Activated naive CD8-positive, alpha-beta T cell treated with anti-CD3 and anti-CD28 coated beads, Interleukin-2, amount 10 ng/mL, durations not matched to agents 7 days and 5 days (primary cell): ENCODE results near the gene ZDHHC12. TPM values are rescaled to one million over a fixed set of nuclear protein-coding genes. Genes with fewer than 3 reads are reported as not detected.

Source experiments
- ATAC-seq: fragments of 150-1000 bp; cut with Tn5 transposase; one replicate; pipeline ENCODE4 v1.10.0; 2021; ENCODE audit warnings: low read depth, moderate library complexity
- POLR2A ChIA-PET: fragments of 350-600 bp; sonication (Branson Sonifier 250); formaldehyde crosslinking; loops from one replicate; lab custom pipeline; 2021; ENCODE audit warnings: antibody characterized with exemption; lab: Charles Lee
- DNase-seq: peaks from one replicate; pipeline ENCODE4 v3.0.0; 2021
- H3K27ac Mint-ChIP-seq: one replicate; pipeline ENCODE4 v1.8.0; 2022; ENCODE audit warnings: mild to moderate bottlenecking, mixed read lengths
- H3K27me3 Mint-ChIP-seq: one replicate; pipeline ENCODE4 v1.8.0; 2022; ENCODE audit warnings: mild to moderate bottlenecking, moderate library complexity, mixed read lengths
- H3K36me3 Mint-ChIP-seq: one replicate; pipeline ENCODE4 v1.8.0; 2021; ENCODE audit warnings: mild to moderate bottlenecking, mixed read lengths
- H3K4me1 Mint-ChIP-seq: one replicate; pipeline ENCODE4 v1.8.0; 2021; ENCODE audit warnings: mixed read lengths
- H3K4me3 Mint-ChIP-seq: one replicate; pipeline ENCODE4 v1.8.0; 2022; ENCODE audit warnings: mild to moderate bottlenecking, moderate library complexity, mixed read lengths
- H3K9me3 Mint-ChIP-seq: one replicate; pipeline ENCODE4 v1.8.0; 2021; ENCODE audit warnings: mixed read lengths
- total RNA-seq, 2 experiments: library from RNA; stranded (reverse); gene quantifications; one replicate each; pipeline ENCODE4 v1.2.3, GENCODE V29; 2021

The ZDHHC12 gene
- total RNA-seq, 2 experiments from 2014 or later, result 64.1 to 68.9 TPM

DNA sequence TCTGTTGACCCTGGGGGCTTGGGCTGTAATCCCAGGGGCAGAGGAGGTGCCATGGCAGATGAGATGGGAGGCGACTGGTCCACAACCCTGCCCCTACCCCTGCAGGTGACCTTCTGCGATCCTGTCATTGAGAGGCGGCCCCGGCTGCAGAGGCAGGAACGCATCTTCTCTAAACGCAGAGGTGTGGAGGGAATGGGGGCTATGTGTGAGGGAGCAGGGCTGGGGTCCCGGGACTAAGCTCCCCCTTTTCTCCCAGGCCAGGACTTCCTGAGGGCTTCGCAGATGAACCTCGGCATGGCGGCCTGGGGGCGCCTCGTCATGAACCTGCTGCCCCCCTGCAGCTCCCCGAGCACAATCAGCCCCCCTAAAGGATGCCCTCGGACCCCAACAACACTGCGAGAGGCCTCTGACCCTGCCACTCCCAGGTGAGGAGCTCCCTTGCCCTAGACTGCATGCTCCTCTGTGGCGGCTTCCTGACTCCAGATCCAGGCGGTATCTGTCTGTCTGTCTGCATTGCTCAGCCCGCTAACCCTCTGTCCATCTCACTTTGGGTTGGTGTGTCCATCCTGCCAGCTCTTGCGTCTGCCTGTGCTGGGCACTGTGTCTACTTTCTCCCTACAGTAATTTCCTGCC, 9.9 kb downstream of the ZDHHC12 start:
- H3K27ac Mint-ChIP-seq, result no peak overlapping the region
- POLR2A ChIA-PET, result interaction anchor here (0.6 kb wide), 1 partner anchor 235 kb away, joined by 3 read pairs; no protein-coding TSS in a partner anchor
- no peak overlapping the region for H3K4me3 Mint-ChIP-seq
- H3K9me3 Mint-ChIP-seq, result no peaks in the 10 kb centered on the region
- ATAC-seq (no peak), DNase-seq (peak; percentile 16)
- H3K36me3 Mint-ChIP-seq, result peaks cover 3% of the 10 kb centered on the region
- no peaks in the 10 kb centered on the region for H3K4me1 Mint-ChIP-seq
- H3K27me3 Mint-ChIP-seq, result no peaks in the 10 kb centered on the region

DNA sequence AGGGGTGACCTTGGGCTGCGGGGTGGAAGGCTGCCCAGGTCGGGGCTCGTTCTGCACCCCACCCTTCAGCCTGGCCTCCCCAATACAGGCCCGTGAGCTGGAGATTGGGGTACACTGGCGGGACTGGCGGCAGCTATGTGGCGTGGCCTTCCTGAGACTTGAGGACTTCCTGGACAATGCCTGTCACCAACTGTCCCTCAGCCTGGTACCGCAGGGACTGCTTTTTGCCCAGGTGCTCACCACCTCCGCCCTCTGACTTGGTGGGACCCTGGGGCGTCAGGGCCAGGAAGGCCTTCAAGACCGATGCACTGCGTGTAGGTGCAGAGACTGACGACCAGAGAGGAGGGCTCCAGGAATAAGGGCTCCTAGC, 10.5 kb downstream of the ZDHHC12 start:
- no peaks in the 10 kb centered on the region for H3K27me3 Mint-ChIP-seq
- no peaks in the 10 kb centered on the region for H3K4me1 Mint-ChIP-seq
- DNase-seq (peak; percentile 21), ATAC-seq (no peak)
- H3K4me3 Mint-ChIP-seq, result no peak overlapping the region
- no peaks in the 10 kb centered on the region for H3K9me3 Mint-ChIP-seq
- peaks cover 3% of the 10 kb centered on the region for H3K36me3 Mint-ChIP-seq
- H3K27ac Mint-ChIP-seq, result no peak overlapping the region
- POLR2A ChIA-PET, result no interaction called here

DNA sequence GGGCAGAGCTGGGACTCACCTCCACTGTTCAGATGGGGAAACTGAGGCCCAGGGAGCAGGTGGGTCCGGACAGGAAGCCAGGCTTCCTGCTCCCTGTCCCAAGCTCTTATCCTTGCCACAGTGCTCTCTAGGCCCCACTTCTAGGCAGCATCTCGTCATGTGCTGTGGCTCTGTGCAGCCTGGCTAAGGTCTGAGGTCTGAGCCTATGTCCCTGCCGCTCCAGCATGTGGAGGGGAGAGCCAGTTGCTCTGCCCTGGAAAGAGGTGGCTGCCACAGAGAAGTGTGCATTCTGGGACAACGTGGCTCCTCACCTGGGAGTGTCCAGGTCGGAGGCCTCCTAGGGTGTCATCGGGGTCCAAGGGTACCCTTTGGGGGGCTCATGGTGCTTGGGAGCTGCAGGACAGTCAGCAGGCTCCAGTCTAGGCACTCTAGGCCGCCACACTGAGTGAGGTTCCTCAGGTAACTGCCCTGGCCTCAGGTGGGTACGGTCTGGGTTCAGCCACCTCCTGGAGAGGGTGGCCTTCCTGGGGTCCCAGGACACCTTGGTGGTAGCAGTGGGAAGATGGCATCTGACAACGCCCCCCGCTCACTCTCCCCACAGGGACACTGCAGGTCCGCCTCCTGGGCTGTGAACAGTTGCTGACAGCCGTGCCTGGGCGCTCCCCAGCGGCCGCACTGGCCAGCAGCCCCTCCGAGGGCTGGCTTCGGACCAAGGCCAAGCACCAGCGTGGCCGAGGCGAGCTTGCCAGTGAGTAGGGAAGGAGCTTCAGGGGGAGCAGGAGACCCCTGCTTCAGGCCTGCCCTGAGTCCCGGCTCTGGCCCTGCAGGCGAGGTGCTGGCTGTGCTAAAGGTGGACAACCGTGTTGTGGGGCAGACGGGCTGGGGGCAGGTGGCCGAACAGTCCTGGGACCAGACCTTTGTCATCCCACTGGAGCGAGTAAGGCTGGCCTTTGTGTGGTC, 11.2 kb downstream of the ZDHHC12 start:
- no peak for ATAC-seq
- no peaks in the 10 kb centered on the region for H3K27me3 Mint-ChIP-seq
- POLR2A ChIA-PET, result interaction anchor here (1.7 kb wide), 1 partner anchor 11 kb away, joined by 6 read pairs; the partner anchor contains the start of gene ZDHHC12

DNA sequence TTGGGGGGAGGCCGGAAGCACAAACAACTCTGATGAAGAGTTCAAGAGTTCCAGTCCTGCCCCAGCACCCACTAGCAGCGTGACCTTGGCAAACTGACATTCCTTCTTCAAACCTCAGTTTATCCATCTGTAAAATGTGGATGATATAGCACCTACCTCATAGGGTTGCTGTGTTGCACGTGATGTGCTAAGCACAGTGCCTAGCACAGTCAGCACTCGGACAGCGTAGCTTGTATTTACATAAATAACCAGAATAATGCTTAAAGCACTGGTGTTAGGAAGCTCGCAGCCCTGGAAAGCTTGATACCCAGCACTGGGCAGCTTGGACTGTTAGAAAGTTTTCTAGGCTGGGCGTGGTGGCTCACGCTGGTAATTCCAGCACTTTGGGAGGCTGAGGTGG, 16.5 kb downstream of the ZDHHC12 start:
- H3K4me1 Mint-ChIP-seq, result peaks cover 4% of the 10 kb centered on the region
- no peak overlapping the region for H3K27ac Mint-ChIP-seq
- H3K36me3 Mint-ChIP-seq, result no peaks in the 10 kb centered on the region
- H3K4me3 Mint-ChIP-seq, result no peak overlapping the region
- no peak for ATAC-seq
- POLR2A ChIA-PET, result interaction anchor here (2.1 kb wide), 1 partner anchor 10 kb away, joined by 5 read pairs; no protein-coding TSS in a partner anchor
- no peaks in the 10 kb centered on the region for H3K9me3 Mint-ChIP-seq
- DNase-seq, result peak; percentile 8
- H3K27me3 Mint-ChIP-seq, result no peaks in the 10 kb centered on the region

More for the DNA sequence above, 11.2 kb downstream of the ZDHHC12 start:
- DNase-seq, result peak; percentile 29
- Mint-ChIP-seq H3K4me3 (no peak overlapping the region), H3K9me3 (no peaks in the 10 kb centered on the region), H3K4me1 (no peaks in the 10 kb centered on the region), H3K36me3 (no peaks in the 10 kb centered on the region), H3K27ac (no peak overlapping the region)

DNA sequence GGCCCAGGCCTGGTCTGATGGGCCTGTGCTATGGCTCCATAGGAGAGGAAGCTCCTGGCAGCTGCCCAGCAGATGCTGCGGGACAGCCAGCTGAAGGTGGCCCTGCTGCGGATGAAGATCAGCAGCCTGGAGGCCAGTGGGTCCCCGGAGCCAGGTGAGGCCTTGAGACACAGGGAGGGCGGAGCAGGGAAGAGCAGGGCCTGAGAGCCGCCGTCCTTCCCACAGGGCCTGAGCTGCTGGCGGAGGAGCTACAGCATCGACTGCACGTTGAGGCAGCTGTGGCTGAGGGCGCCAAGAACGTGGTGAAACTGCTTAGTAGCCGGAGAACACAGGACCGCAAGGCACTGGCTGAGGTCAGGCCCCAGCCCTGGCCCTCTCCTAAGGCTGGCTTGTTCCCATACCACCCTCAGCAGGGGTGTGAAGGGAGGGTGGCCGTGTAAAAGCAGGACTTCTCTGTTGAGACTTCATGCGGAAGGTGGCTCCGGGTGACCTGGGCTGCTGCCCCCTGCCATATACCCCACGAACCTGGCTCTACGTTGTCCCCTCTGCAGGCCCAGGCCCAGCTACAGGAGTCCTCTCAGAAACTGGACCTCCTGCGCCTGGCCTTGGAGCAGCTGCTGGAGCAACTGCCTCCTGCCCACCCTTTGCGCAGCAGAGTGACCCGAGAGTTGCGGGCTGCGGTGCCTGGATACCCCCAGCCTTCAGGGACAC, 17.1 kb downstream of the ZDHHC12 start:
- no peak for ATAC-seq
- no peaks in the 10 kb centered on the region for H3K9me3 Mint-ChIP-seq
- H3K27ac Mint-ChIP-seq, result no peak overlapping the region
- H3K4me1 Mint-ChIP-seq, result peaks cover 6% of the 10 kb centered on the region
- POLR2A ChIA-PET, result interaction anchor here (2.1 kb wide), 1 partner anchor 9 kb away, joined by 5 read pairs; no protein-coding TSS in a partner anchor
- peak; percentile 26 for DNase-seq
- H3K27me3 Mint-ChIP-seq, result no peaks in the 10 kb centered on the region
- no peak overlapping the region for H3K4me3 Mint-ChIP-seq
- no peaks in the 10 kb centered on the region for H3K36me3 Mint-ChIP-seq

DNA sequence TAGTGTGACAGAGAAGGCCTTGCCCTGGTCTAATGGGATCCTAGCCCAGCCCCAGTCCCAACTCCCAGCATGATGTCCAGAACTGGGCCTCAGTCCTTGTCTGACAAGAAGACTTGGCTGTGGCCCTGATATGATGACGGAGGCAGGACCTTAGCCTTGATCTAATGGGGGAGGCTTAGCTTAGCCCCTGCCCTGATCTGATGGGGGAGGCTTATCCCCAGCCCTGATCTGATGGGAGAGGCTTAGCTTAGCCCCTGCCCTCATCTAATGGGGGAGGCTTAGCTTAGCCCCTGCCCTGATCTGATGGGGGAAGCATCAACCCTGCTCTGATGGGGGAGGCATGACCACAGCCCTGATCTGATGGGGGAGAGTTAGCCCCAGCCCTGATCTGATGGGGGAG, 17.9 kb downstream of the ZDHHC12 start:
- no peak overlapping the region for H3K4me3 Mint-ChIP-seq
- no peak overlapping the region for H3K27ac Mint-ChIP-seq
- no peaks in the 10 kb centered on the region for H3K36me3 Mint-ChIP-seq
- no peak for DNase-seq
- ATAC-seq, result no peak
- H3K9me3 Mint-ChIP-seq, result no peaks in the 10 kb centered on the region
- H3K4me1 Mint-ChIP-seq, result peaks cover 10% of the 10 kb centered on the region
- POLR2A ChIA-PET, result interaction anchor here (0.5 kb wide), 1 partner anchor 269 kb away, joined by 3 read pairs; no protein-coding TSS in a partner anchor
- H3K27me3 Mint-ChIP-seq, result no peaks in the 10 kb centered on the region

DNA sequence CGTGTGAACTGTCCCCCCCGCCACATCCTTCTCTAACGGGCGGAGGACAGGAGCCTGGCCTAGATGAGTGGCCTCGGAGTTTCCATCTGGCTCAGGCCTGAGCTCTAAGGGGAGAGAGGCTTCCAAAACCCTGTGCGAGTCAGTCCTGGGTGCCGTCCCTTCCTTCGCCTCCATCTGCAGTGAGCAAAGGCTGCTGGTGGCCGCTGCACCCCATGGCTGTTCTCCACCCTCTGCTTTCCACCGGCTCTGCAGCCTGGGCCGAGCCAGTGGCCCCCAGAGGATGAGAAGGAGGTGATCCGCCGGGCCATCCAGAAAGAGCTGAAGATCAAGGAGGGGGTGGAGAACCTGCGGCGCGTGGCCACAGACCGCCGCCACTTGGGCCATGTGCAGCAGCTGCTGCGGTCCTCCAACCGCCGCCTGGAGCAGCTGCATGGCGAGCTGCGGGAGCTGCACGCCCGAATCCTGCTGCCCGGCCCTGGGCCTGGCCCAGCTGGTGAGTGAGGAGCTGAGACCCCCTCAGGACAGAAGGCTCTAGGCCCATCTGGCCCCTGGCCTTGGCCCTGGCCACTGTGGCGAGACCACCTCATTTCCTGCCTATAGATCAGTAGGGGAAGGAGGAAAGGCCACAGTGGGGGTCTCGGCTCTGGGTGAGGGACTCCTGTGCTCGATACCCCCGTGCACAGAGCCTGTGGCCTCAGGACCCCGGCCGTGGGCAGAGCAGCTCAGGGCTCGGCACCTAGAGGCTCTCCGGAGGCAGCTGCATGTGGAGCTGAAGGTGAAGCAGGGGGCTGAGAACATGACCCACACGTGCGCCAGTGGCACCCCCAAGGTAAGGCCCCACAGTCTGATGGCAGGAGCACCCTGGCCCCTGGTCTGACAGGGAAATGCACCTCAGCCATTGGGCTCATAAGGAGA, 18.6 kb downstream of the ZDHHC12 start:
- no peaks in the 10 kb centered on the region for H3K9me3 Mint-ChIP-seq
- H3K4me1 Mint-ChIP-seq, result peaks cover 10% of the 10 kb centered on the region
- no peaks in the 10 kb centered on the region for H3K27me3 Mint-ChIP-seq
- no peaks in the 10 kb centered on the region for H3K36me3 Mint-ChIP-seq
- no peak overlapping the region for H3K4me3 Mint-ChIP-seq
- ATAC-seq (no peak), DNase-seq (peak; percentile 30)
- POLR2A ChIA-PET, result interaction anchor here (0.5 to 1.1 kb wide), 2 partner anchors 16 to 270 kb away, joined by 3 read pairs; partner anchors contain the start of gene SET
- H3K27ac Mint-ChIP-seq, result no peak overlapping the region

DNA sequence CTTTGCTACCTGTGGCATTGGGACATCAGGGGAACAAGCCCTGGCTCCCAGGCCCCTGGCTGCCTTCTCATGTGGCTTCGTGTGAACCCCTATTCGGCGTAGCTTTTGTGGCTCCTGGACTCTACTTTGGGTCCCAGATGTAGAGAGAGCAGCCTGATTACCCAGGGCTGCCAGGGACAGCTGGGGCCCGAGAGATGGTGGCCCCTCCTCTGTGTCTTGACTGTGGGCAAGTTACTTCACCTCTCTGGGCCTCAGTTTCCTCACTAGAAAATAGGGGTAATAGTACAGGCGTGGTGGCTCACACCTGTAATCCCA, 19.6 kb downstream of the ZDHHC12 start:
- Mint-ChIP-seq H3K27me3 (no peaks in the 10 kb centered on the region), H3K4me1 (peaks cover 10% of the 10 kb centered on the region), H3K36me3 (no peaks in the 10 kb centered on the region), H3K9me3 (no peaks in the 10 kb centered on the region), H3K27ac (no peak overlapping the region), H3K4me3 (no peak overlapping the region)
- POLR2A ChIA-PET, result interaction anchor here (0.7 to 1.5 kb wide), 4 partner anchors 15 to 114 kb away, joined by 3 to 4 read pairs (median 4); partner anchors contain the start of genes ENDOG, SET and ZDHHC12
- no peak for DNase-seq
- ATAC-seq, result no peak

DNA sequence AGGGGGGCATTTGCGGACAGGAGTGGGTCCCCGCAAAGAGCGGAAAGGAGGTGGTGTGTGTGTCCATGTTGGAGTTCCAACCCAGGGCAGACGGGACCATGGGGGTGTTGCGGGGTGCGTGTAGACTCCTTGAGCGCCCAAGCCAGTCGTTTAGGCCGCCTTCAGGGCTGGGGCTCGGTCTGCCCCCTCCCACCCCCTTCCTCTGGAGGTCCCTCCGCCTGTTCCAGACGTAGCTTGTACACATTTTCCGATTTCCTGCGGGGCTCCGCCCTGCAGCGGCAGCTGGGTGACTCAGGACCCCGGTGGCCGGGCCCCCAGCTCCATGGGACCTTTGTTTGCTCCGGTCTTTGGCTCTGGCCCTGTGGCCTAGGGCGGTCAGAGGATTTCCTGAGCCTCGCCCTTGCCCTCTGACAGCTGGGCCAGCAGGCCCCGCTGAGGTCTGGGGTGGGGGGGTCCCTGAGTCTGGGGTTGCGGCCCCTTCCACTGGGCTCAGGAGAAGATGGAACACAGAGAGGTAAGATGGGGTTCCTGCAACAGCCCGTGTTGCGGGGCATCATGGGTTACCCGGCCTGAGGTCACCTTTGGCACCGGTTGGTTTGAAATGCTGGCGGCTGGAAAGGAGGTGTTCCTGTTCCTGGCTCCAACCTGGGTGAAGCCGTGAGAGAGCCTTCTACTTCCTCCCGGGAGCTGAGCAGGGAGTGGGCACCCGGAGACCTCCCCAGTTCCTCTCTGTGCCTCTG, 20.1 kb downstream of the ZDHHC12 start:
- no peaks in the 10 kb centered on the region for H3K27me3 Mint-ChIP-seq
- DNase-seq (peak; percentile 30), ATAC-seq (no peak)
- H3K36me3 Mint-ChIP-seq, result no peaks in the 10 kb centered on the region
- no peaks in the 10 kb centered on the region for H3K9me3 Mint-ChIP-seq
- peak overlapping the region; percentile 48 for H3K27ac Mint-ChIP-seq
- peak overlapping the region; percentile 92 for H3K4me3 Mint-ChIP-seq
- peaks cover 10% of the 10 kb centered on the region for H3K4me1 Mint-ChIP-seq
- POLR2A ChIA-PET, result interaction anchor here (0.7 to 1.5 kb wide), 5 partner anchors 14 to 115 kb away, joined by 3 to 4 read pairs (median 4); partner anchors contain the start of genes ENDOG, SET and ZDHHC12

DNA sequence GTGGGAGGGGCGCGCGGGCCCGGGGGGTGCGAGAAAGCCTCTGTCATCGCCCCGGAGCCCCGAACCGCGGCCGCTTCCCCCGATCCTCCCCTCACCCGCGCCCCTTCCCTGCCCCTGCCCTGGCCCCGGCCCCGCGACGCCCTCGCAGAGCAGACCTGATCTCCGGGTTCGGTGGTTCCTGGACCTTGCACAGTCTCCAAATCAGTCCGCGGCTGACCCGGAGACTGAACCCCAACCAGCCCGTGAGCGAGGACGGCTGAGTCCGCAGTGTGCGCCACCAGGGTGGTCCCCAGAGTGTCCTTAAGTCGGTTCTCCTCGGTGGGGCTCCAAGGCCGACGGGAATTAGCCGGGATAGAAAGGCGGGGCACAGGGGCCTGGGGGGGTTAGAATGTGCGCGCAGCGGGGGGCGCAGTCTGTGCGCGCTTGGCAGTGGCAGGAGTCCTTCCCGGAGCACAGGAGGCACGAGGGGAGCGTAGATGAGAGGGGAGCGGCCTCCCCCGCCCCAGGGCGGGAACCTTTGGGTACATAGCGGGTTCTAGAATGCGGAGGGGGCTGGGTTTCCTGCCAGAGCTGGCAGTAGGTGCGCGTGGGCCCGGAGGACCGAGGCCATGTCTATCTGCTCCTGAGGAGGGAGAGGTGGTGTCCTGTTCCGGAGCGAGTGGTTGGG, 20.8 kb downstream of the ZDHHC12 start:
- Mint-ChIP-seq H3K27ac (peak overlapping the region; percentile 48), H3K9me3 (no peaks in the 10 kb centered on the region), H3K36me3 (no peaks in the 10 kb centered on the region), H3K27me3 (no peaks in the 10 kb centered on the region), H3K4me3 (peak overlapping the region; percentile 92), H3K4me1 (peaks cover 10% of the 10 kb centered on the region)
- ATAC-seq (peak; percentile 29), DNase-seq (peak; percentile 60)
- POLR2A ChIA-PET, result interaction anchor here (1.0 to 1.5 kb wide), 3 partner anchors 13 to 116 kb away, joined by 4 read pairs; partner anchors contain the start of genes ENDOG and ZDHHC12

DNA sequence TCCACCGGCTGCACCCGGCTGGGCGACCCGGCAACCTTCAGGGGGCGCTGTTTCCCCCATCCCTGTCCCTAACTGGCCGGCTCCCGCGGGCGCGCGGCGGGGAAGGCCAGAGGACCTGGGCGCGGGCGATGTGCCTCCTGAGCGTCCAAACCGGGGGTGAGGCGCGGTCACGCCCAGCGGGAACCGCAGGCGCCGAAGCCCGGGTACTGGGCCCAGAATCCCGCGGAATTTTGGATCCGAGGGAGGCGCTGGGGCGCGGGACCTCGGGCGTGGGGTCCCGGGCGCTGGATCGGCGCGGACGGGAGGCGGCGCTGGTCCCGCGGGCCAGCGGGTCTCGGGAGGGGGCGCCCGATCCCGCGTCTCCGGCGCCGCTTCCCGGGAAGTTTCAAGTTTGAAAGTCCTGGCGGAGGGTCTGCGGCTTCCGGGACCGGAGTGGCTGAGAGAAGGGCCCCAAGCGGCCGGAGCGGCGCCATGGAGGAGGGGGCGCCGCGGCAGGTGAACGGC, 21.4 kb downstream of the ZDHHC12 start, which contains the start of gene PKN3:
TSS of gene PKN3 (plus strand) at position 59 of the 504 bp plus-strand sequence. CDS start at position 472, 413 bp downstream.
- Mint-ChIP-seq H3K36me3 (no peaks in the 10 kb centered on the region), H3K27me3 (no peaks in the 10 kb centered on the region), H3K4me1 (peaks cover 10% of the 10 kb centered on the region), H3K27ac (peak within 1 kb of the TSS; percentile 81), H3K4me3 (peak within 1 kb of the TSS; percentile 92), H3K9me3 (no peaks in the 10 kb centered on the region)
- ATAC-seq (peak; percentile 91), DNase-seq (peak; percentile 97)
- POLR2A ChIA-PET, result interaction anchor here (0.6 to 1.2 kb wide), 5 partner anchors 9 to 68 kb away, joined by 3 to 13 read pairs (median 4); partner anchors contain the start of gene SET
